ENCODE measurements around the gene TFF1.
A peak's percentile ranks its signal among the peaks of the same experiment; 100 is the strongest.

Gene TFF1

DNA sequence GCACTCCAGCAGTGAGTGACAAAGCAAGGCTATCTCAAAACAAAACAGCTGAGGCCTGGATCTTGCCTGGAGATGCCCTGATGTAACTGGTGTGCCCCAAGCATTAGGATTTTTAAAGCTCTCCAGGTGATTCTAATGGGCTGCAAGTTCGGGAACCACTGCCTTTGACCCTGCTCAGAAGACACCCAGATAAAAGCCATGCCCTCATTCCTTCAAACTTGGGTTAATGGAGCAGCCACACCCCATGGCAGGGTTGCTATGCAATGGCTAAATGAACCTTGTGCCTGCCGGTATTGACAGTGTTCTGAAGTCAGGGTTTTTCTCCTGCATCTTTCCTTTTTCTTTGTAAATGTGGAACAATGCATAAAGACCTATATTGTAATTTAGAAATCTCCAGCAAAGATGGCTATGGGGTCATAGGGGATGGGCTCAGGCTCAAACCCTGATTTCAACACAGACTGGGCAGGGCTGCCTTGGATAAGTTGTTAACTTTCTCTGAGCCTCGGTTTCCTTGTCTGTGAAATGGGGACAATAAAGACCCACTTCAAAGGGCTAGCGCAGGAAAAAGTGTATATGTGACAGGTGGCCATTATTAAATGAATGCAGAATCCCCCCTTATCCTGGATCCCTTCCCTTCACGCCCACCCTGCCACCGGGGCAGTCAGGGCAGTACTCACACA, 51.6 kb downstream of the TFF1 start:
- DNase-seq, result no peak

DNA sequence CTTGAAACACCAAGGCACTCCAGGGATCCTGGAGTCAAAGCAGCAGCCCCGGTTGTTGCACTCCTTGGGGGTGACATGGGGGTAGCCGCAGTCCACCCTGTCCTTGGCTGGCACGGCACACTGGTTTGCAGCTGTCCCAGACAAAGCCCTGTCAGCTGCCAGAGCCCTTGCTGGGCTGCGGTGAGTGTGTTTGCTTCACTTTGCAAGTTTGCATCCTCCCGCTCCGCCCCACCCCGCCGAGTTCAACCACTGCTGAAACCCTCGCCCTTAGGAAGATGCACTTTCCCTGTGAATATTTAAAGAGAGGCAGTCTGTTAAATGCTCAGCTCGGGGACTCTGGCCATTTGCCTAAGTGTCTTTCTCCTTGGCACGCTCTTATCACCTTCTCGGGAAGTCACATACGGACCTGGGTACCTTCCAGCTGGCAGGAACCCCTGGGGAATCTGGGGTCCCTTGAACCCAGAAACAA, 52.8 kb downstream of the TFF1 start:
- DNase-seq, result peak; percentile 28

DNA sequence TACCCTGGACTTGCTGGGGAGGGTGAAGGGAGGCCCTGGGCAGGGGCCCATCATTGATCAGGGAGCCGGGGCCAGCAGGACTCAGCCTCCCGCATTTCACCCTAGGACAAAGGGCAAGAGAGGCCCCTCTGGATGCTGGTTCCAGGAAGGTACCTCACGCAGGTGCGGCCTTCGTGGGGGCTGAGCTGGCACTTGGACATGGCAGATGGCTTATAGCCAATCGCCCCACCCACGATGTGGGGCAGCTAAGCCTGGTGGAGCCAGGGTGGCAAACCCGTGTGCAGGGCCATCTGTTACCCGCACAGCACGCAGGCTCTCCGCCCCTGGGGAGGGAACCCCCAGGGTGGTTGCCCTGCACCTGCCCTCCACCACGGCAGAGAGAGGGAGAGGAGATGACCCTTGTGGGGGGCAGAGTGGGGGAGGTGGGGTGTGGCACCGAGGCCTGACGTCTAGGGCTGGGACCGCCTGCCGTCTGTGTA, 53.7 kb downstream of the TFF1 start:
- no peak for DNase-seq

Data from SHP77 treated with DMSO at 0.1 percent for 48 hours (cell line).